SK-N-SH (cell line): ENCODE results near the gene LRRN4. TPM values are rescaled to one million over a fixed set of nuclear protein-coding genes. Genes with fewer than 3 reads are reported as not detected.

Experiments
- CTCF ChIA-PET: fragments of 300-600, 350-600 bp; formaldehyde crosslinking; extraction: SDS; loops from one replicate; lab custom pipeline; 2021; lab: Yijun Ruan, JAX
- POLR2A ChIA-PET: fragments of 350-600 bp; sonication (Branson Sonifier 250); formaldehyde crosslinking; extraction: SDS; loops from one replicate; lab custom pipeline; 2020; ENCODE audit warnings: antibody characterized with exemption, inconsistent platforms; lab: Yijun Ruan, JAX
- DNase-seq: peaks from one replicate; pipeline ENCODE4 v3.0.0; 2012
- H2AFZ ChIP-seq: fragments of 200-600 bp; sonication (generic); 2 replicates; pipeline ENCODE4 v1.8.1; 2016; ENCODE audit warnings: antibody characterized with exemption, mild to moderate bottlenecking, low read depth
- H3F3A ChIP-seq: fragments of 200-600 bp; sonication (generic); replicated peaks from 2 replicates; pipeline ENCODE3; 2016; ENCODE audit warnings: antibody characterized with exemption, mild to moderate bottlenecking; ENCODE audit not compliant: insufficient read depth
- H3K27ac ChIP-seq, 2 experiments: fragments of 200-500 bp in 1 of 2; fragments of 200-600 bp in 1 of 2; sonication (Bioruptor generic) in 1 of 2; sonication (generic), shearing (Covaris generic) in 1 of 2; 2 replicates each; pipeline versions ENCODE4 v1.5.1 to v1.6.1; 2014 to 2016; ENCODE audit warnings: low read depth in 2 of 2, inconsistent platforms in 1 of 2, low read length in 1 of 2, mild to moderate bottlenecking in 1 of 2, mixed read lengths in 1 of 2
- H3K27me3 ChIP-seq: fragments of 200-600 bp; sonication (generic), shearing (Covaris generic); 2 replicates; pipeline ENCODE4 v1.6.1; 2016; ENCODE audit warnings: mixed run types; ENCODE audit not compliant: insufficient read depth
- H3K36me3 ChIP-seq, 2 experiments: fragments of 200-500 bp in 1 of 2; fragments of 200-600 bp in 1 of 2; sonication (Bioruptor generic) in 1 of 2; sonication (generic) in 1 of 2; replicated peaks in 1 of 2; 2 replicates each; pipeline versions ENCODE3 to v1.5.1; 2014 to 2016; ENCODE audit warnings: low read length in 1 of 2, mild to moderate bottlenecking in 1 of 2; ENCODE audit not compliant: insufficient read depth in 2 of 2, control insufficient read depth in 1 of 2
- H3K4me1 ChIP-seq, 2 experiments: fragments of 200-500 bp in 1 of 2; fragments of 200-600 bp in 1 of 2; sonication (Bioruptor generic) in 1 of 2; sonication (generic), shearing (Covaris generic) in 1 of 2; 2 replicates each; pipeline versions ENCODE4 v1.5.1 to v1.6.1; 2014 to 2016; ENCODE audit warnings: low read depth in 1 of 2, low read length in 1 of 2, mixed run types in 1 of 2; ENCODE audit not compliant: insufficient read depth in 2 of 2, control insufficient read depth in 1 of 2
- H3K4me2 ChIP-seq: fragments of 200-600 bp; sonication (generic), shearing (Covaris generic); 2 replicates; pipeline ENCODE4 v1.6.1; 2017; ENCODE audit warnings: mixed run types
- H3K4me3 ChIP-seq, 2 experiments: fragments of 200-500 bp in 1 of 2; fragments of 200-600 bp in 1 of 2; sonication (Bioruptor generic) in 1 of 2; sonication (generic), shearing (Covaris generic) in 1 of 2; 2 replicates each; pipeline versions ENCODE4 v1.5.1 to v1.8.1; 2014 to 2016; ENCODE audit warnings: low read depth in 2 of 2, inconsistent platforms in 1 of 2, low read length in 1 of 2, mild to moderate bottlenecking in 1 of 2, mixed read lengths in 1 of 2, moderate library complexity in 1 of 2
- H3K79me2 ChIP-seq: fragments of 200-600 bp; sonication (generic); 2 replicates; pipeline ENCODE4 v1.8.1; 2017; ENCODE audit warnings: mild to moderate bottlenecking; ENCODE audit not compliant: insufficient read depth
- H3K9ac ChIP-seq: fragments of 200-600 bp; sonication (generic); 2 replicates; pipeline ENCODE4 v1.6.1; 2017; ENCODE audit warnings: mixed run types
- H3K9me2 ChIP-seq: fragments of 200-600 bp; sonication (generic); 2 replicates; pipeline ENCODE4 v1.6.1; 2017; ENCODE audit warnings: mixed run types
- H3K9me3 ChIP-seq: fragments of 200-600 bp; sonication (generic); 2 replicates; pipeline ENCODE4 v1.6.1; 2017; ENCODE audit warnings: mixed run types, mild to moderate bottlenecking, moderate library complexity
- H4K20me1 ChIP-seq: fragments of 200-600 bp; sonication (generic); 2 replicates; pipeline ENCODE4 v1.6.1; 2017; ENCODE audit warnings: mild to moderate bottlenecking, mixed run types; ENCODE audit not compliant: insufficient read depth
- ELF1 ChIP-seq: IDR thresholded peaks from 2 replicates; pipeline ENCODE4 v1.4.0; 2012
- FOSL2 ChIP-seq: IDR thresholded peaks from 2 replicates; pipeline ENCODE4 v1.4.0; 2012; ENCODE audit warnings: low read depth, mild to moderate bottlenecking, moderate library complexity, borderline replicate concordance
- FOXM1 ChIP-seq: IDR thresholded peaks from 2 replicates; pipeline ENCODE4 v1.4.0; 2012; ENCODE audit warnings: low read depth, mild to moderate bottlenecking
- GABPA ChIP-seq: IDR thresholded peaks from 2 replicates; pipeline ENCODE4 v1.4.0; 2012; ENCODE audit warnings: low read depth, mild to moderate bottlenecking
- MXI1 ChIP-seq: IDR thresholded peaks from 2 replicates; pipeline ENCODE4 v1.6.1; 2012; ENCODE audit warnings: mild to moderate bottlenecking, low read depth, low read length, improper control_type of control experiment
- NRF1 ChIP-seq: IDR thresholded peaks from 2 replicates; pipeline ENCODE4 v1.6.1; 2012; ENCODE audit warnings: low read depth, mild to moderate bottlenecking, low read length
- RXRA ChIP-seq: IDR thresholded peaks from 2 replicates; pipeline ENCODE4 v1.4.0; 2012; ENCODE audit warnings: low read depth, mild to moderate bottlenecking, borderline replicate concordance
- SIN3A ChIP-seq: IDR thresholded peaks from 2 replicates; pipeline ENCODE4 v1.6.1; 2012; ENCODE audit warnings: low read depth, mild to moderate bottlenecking, low read length, moderate library complexity, borderline replicate concordance
- YY1 ChIP-seq: IDR thresholded peaks from 2 replicates; pipeline ENCODE4 v1.4.0; 2012; ENCODE audit warnings: low read depth, mild to moderate bottlenecking
- WGBS: methylation state at CpG from one replicate; pipeline ENCODE4 v1.1.6; 2017; ENCODE audit warnings: low lambda C conversion rate; 5-methylcytosine and 5-hydroxymethylcytosine counted together
- polyA plus RNA-seq, 3 experiments: library from polyadenylated mRNA; depleted of rRNA; stranded (reverse); fragments of >200 nt; gene quantifications; 2 replicates each; pipeline ENCODE4 v1.2.3, GENCODE V29; 2012
- TF ChIP-seq, protein P1 (sequence below): IDR thresholded peaks from 2 replicates; pipeline ENCODE4 v1.4.0; 2012; ENCODE audit warnings: low read depth, borderline replicate concordance
- TF ChIP-seq, protein P2 (sequence below): IDR thresholded peaks from 2 replicates; pipeline ENCODE4 v1.4.0; 2012; ENCODE audit warnings: low read depth, borderline replicate concordance
- TF ChIP-seq, protein P3 (sequence below): fragments of 150-350 bp; IDR thresholded peaks from 2 replicates; pipeline ENCODE4 v1.6.1; 2016; ENCODE audit warnings: mild to moderate bottlenecking, low read depth, low read length

The LRRN4 gene
- polyA plus RNA-seq, 1 of the 3 experiments (the other 2 are of a cell fraction), result 0.05 TPM

DNA sequence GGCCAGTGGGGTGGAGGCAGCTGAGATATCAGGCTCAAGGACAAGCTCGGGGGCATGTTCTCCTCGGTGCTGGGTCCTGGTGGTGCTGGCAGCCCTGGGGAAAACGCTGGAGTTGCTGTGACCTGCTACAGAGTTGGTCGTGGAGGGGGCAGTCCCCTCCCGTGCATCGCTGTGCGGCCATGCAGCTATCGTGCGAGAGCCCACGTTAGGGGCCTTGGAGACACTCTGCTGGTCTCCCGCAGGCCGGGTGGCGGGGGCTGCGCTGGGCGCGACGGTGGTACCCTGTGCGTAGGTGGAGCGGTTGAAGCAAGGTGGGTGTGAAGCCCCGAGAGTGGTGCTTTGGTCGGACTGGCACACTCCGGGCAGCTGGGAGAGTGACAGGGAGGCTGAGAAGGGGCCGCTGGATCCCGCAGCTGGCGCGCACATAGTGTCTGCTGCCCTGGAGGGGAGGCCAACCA, 12.0 kb downstream of the LRRN4 start:
- no peak overlapping the region for H3K4me3 ChIP-seq
- TF ChIP-seq, protein P1, sequence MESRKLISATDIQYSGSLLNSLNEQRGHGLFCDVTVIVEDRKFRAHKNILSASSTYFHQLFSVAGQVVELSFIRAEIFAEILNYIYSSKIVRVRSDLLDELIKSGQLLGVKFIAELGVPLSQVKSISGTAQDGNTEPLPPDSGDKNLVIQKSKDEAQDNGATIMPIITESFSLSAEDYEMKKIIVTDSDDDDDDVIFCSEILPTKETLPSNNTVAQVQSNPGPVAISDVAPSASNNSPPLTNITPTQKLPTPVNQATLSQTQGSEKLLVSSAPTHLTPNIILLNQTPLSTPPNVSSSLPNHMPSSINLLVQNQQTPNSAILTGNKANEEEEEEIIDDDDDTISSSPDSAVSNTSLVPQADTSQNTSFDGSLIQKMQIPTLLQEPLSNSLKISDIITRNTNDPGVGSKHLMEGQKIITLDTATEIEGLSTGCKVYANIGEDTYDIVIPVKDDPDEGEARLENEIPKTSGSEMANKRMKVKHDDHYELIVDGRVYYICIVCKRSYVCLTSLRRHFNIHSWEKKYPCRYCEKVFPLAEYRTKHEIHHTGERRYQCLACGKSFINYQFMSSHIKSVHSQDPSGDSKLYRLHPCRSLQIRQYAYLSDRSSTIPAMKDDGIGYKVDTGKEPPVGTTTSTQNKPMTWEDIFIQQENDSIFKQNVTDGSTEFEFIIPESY, result no peak
- no peak for TF ChIP-seq NRF1
- no peak for TF ChIP-seq ELF1
- no peak for TF ChIP-seq YY1
- TF ChIP-seq FOXM1, result no peak
- TF ChIP-seq GABPA, result no peak
- TF ChIP-seq, protein P2, sequence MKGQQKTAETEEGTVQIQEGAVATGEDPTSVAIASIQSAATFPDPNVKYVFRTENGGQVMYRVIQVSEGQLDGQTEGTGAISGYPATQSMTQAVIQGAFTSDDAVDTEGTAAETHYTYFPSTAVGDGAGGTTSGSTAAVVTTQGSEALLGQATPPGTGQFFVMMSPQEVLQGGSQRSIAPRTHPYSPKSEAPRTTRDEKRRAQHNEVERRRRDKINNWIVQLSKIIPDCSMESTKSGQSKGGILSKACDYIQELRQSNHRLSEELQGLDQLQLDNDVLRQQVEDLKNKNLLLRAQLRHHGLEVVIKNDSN, result no peak

DNA sequence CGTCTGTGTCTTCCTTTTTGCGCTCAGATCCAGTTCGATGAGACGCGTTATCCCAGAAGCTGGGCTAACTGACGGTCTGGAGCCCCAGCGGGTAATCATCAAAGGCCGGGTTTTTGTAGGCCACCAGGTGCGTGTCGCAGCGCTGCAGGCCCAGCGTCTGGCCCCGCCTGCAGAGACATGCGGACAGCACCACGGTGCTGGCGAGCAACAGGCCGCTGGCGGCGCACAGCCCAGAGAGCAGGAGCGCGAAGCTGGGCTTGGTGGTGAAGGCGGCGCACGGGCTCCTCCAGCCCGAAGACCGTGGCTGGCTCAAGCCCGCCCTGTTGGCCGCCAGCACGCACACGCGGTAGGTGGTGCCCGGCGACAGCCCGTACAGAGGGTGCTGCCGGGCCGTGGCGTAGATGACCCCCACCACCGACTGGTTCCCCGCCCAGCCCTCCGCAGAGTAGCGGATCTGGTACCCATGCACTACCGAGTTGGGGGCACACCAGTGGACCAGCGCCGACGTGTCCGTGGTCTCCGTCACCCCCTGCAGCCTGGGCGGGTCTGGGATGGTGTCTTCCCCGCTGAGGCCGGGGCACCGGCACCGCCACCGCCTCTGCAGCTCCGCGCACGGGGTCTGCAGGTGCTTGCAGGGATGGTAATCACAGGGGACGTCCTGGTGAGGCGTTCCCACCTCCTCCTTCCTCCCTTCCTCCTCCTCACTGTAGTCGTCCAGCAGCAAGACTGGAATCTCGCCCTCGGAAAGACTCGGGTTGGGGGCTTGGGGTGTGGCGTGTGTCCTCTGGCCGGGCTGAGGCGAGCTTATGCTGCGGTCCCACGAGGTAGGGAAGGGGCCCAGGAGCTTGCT, 12.7 kb downstream of the LRRN4 start:
- H3K9ac ChIP-seq, result no peak overlapping the region
- 97% methylated on average over 29 of the region's 67 CpGs for WGBS

More for the DNA sequence above, 12.0 kb downstream of the LRRN4 start:
- Histone ChIP-seq H3K9me2 (no peaks in the 10 kb centered on the region), H3K79me2 (no peaks in the 10 kb centered on the region), H3K9ac (no peak overlapping the region), H3K27me3 (no peaks in the 10 kb centered on the region), H3K27ac (no peak overlapping the region), H2AFZ (no peak overlapping the region), H3K9me3 (no peaks in the 10 kb centered on the region), H3K4me2 (no peak overlapping the region), H4K20me1 (no peaks in the 10 kb centered on the region), H3F3A (no peaks in the 10 kb centered on the region), H3K4me1 (no peaks in the 10 kb centered on the region; a peak in 1 of 4 replicates), H3K36me3 (peaks cover 13 to 33% of the 10 kb centered on the region in 2 experiments)
- WGBS, result 96% methylated on average over 22 of the region's 26 CpGs
- DNase-seq, result no peak
- ChIA-PET CTCF (interaction anchor here (1.6 to 1.8 kb wide), 2 partner anchors 18 to 35 kb away, joined by 3 to 6 read pairs; no protein-coding TSS in a partner anchor), POLR2A (no interaction called here)

More for the DNA sequence above, 12.7 kb downstream of the LRRN4 start:
- Histone ChIP-seq H3K4me3 (no peak overlapping the region), H3K27me3 (no peaks in the 10 kb centered on the region), H3K9me3 (no peaks in the 10 kb centered on the region), H3K9me2 (no peaks in the 10 kb centered on the region), H3K4me1 (no peaks in the 10 kb centered on the region; a peak in 1 of 4 replicates), H3F3A (no peaks in the 10 kb centered on the region), H3K27ac (no peak overlapping the region), H4K20me1 (no peaks in the 10 kb centered on the region), H3K79me2 (no peaks in the 10 kb centered on the region), H3K36me3 (peaks cover 20 to 40% of the 10 kb centered on the region in 2 experiments), H3K4me2 (no peak overlapping the region), H2AFZ (no peak overlapping the region)
- CTCF ChIA-PET, result interaction anchor here (1.1 to 1.6 kb wide), 2 partner anchors 10 to 17 kb away, joined by 3 read pairs; no protein-coding TSS in a partner anchor
- DNase-seq, result no peak
- POLR2A ChIA-PET, result no interaction called here
- TF ChIP-seq SIN3A (no peak), MXI1 (no peak), FOSL2 (no peak), RXRA (no peak)
- TF ChIP-seq, protein P3, sequence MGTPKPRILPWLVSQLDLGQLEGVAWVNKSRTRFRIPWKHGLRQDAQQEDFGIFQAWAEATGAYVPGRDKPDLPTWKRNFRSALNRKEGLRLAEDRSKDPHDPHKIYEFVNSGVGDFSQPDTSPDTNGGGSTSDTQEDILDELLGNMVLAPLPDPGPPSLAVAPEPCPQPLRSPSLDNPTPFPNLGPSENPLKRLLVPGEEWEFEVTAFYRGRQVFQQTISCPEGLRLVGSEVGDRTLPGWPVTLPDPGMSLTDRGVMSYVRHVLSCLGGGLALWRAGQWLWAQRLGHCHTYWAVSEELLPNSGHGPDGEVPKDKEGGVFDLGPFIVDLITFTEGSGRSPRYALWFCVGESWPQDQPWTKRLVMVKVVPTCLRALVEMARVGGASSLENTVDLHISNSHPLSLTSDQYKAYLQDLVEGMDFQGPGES, result no peak
